ENCODE measurements around the gene GRAMD1B.
"Not testable (repeated sequence)": the region's sequence is repeated elsewhere in the genome, so short reads cannot be mapped to it uniquely, and the experiment has no call there.

GRAMD1B gene

DNA sequence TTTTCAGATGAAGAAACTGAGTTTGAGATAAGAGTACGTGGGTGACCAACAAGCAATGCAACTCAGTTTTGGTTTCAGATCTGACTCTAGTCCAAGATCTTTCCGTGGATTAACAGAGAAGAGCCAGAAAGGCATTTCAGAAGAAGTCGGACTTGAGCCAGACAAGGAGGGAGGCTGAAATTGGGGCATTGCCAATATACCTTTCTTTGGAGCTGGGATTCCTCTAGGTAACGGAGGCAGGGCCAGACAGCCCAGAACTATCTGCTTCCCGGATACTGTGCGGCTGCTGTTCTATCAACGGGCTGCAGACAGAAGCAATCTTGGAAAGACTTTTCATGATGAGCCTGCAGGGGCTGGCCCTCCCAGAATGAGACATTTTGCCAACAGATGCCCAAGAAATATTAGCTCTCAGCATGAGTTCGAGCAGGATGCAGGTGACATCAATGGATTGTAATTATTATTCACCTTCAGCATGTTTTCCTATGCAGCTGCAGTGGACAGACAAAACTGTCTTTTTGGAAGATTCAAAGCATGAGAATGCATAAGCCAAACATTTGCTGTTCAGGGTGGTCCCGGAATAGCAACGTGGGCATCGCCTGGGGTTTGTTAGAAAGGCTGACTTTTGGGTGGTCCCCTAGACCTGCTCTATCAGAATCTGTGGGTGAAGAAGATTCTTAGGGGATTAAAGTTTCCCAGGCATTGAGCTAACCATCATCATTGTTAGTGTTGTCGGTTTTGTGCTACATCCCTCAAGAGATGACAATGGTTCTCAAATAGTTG lies 128.7 kb downstream of the GRAMD1B start:
- no peak overlapping the region for H3K27ac ChIP-seq
- DNase-seq (ENCODE audit: low read depth, low spot score), result no peak

DNA sequence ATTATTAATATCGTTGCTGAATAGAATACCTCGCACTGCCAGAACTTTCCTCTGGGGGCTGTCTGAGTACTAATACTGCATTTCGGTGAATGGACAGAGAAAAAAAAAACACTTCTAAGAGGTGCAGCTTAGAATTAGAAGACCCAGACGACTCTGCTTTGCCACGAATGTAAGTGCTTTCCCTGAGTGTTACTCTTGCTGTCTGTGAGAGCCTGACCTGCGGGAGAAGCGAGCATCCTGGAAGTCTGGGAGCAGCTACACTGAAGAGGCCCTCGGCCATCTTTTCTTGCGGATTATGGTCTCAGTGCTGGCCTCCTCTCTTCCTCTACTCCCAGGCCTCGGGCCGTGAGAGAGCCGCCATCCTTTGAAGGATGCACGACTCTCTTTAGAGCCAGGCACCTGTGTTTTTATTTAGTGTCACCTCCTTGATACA lies 129.5 kb downstream of the GRAMD1B start:
- H3K27ac ChIP-seq, result no peak overlapping the region
- DNase-seq (ENCODE audit: low read depth, low spot score), result no peak

DNA sequence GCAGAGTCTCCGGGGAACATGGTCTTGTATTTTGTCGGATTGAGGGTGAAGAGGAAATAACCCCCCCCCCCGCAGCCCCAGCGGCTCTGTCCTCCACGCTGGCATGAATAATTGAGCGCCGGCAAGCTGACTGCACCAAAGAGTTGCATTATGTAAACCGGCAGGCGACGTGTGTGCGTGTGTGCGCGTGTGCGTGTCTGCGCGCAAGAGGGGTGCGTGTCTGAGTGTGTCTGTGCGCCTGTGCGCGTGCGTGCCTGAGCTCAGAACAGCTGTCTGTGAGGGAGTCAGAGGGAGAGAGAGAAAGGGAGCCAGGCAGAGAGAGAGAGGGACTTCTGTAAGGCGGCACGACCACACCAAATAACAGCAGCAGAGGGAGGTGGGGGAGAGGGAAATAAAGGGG lies 129.9 kb downstream of the GRAMD1B start:
- no peak for DNase-seq (ENCODE audit: low read depth, low spot score)

DNA sequence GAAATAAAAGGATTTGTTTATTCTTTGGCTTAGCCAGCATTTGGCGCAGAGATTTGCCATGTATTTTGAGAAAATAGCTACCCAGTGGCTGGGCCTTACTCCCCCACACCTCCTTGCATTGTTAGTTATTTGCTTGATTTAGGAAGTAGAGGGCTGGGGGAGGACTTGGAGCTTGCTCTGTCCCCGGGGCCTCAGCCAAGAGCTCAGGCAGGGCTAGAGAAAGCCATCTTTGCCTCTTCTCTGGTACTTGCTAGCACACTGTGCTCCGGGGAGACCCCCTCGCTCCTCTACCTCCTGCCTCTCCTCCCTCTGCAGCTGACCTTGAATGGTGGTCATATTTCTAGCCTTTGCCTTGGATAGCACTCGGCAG lies 131.3 kb downstream of the GRAMD1B start:
- no peak overlapping the region for H3K27ac ChIP-seq
- no peak for DNase-seq (ENCODE audit: low read depth, low spot score)

More for the DNA sequence above, 129.9 kb downstream of the GRAMD1B start:
- no peak overlapping the region for H3K27ac ChIP-seq

DNA sequence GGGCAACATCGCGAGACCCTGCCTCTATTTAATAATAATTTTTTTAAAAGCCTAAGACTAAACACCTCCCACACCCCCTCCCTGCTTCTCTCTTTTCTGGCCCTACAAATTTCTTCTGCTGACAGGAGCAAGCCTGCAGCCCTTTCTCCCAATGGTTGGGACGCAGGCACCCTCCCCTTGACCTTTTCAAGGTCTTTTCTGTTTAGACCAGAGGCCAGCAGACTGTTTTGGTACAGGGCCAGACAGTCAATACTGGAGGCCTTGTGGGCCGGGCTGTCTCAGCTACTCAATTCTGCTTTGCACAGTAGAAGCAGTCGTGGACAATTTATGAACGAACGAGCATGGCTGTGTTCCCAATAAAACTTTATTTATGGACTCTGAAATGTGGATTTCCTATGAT lies 132.1 kb downstream of the GRAMD1B start:
- H3K27ac ChIP-seq, result no peak overlapping the region
- DNase-seq (ENCODE audit: low read depth, low spot score), result no peak

DNA sequence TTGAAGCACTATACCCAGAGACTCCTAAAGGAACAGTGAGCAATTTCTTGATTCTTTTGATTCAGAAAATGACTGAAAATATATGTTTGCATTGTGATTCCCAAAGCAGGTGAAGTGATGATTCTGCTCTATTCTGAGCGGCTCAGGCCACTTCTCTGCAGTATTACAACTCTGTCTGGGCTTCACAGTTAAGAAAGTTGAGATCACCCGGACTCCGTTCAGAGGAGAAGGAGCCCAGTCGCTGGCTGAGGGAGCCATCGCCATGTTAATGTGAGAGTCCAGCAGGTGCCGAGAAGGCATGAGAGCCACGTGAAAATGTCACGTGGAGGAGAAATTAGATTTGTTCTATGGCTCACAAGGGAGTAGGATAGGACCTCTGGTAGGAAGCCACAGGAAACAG lies 132.8 kb downstream of the GRAMD1B start:
- DNase-seq (ENCODE audit: low read depth, low spot score), result no peak
- no peak overlapping the region for H3K27ac ChIP-seq

DNA sequence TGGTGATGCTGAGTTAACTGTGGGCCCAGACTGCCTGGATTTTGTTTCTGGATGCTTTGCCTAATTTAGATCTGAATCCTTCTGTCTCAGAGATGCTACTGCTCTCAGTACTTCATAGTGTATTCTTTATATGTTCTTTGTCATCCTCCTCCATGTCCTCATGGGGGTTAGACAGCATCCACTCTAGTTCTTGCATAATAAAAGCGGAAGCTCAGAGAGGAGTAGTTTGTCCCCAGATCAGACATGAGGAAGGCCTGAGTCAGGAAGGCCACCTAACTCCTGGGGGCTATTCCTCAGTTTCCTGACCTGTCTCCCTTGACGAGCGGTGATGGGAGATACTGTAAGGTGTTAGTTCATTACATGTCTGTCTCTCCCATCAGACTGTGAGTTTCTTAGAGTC lies 134.2 kb downstream of the GRAMD1B start:
- no peak overlapping the region for H3K27ac ChIP-seq

DNA sequence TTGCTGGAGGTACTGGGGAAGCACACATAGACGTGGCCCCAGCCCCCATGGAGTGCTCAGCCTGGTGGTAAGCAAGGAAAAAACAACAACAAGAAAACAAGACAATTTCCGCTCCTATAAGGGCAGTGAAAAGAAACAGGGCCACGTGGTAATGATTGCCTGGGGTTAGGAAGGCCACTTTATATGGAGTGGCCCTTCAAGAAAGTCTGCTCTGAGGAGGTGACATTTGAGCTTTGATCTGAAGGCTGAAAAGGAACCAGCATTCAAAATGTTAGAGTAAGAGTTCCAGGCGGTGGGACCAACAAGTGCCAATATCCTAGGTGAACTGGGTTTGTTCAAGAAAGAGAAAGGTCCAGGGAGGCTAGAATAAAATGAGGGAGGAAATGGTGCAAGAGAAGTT lies 136.8 kb downstream of the GRAMD1B start:
- DNase-seq (ENCODE audit: low read depth, low spot score), result no peak
- H3K27ac ChIP-seq, result no peak overlapping the region

More for the DNA sequence above, 134.2 kb downstream of the GRAMD1B start:
- DNase-seq (ENCODE audit: low read depth, low spot score), result no peak

DNA sequence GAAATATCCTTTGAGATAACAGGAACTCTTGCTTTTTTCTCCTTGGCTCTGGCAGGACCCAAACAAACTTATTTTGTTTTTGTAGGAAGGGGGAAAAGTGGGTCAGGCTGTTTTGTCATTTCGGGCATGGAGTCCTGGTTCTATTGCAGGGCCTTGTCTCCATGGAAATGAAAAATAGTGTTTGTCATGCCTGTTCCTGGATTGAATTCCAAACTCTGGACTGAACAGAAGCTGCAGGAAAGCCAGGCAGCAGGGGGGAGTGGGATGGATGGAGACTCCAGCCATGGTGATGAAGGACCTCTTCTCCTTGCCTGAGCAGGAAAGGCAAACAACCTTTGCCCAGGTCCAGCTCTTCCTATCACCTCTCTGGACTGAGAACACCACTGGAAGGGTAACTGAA lies 137.4 kb downstream of the GRAMD1B start:
- no peak for DNase-seq (ENCODE audit: low read depth, low spot score)

DNA sequence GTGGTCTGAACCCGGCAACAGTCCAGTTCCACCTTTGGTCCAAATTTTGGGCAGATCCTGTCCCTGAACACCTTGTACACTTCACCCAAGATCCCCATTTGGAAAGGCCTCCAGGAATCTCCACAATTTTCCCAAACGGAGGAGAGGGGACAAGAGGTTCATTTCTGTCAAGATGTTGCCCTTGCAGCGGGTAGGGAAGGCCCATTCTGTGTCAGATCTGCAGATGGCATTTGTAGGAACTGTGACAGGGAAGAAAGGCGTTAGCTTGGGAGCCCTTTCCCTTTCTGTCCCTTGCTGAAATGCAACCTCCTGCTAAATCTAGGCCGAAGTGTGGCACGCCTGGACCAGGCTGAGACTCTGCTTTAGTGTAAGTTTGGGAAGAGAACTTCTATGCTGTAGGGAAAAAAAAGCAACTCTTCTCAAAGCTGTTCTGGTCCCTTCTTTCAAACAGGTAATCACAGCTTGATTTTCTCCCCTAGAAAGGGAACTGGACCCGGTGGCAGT lies 138.3 kb downstream of the GRAMD1B start:
- no peak for DNase-seq (ENCODE audit: low read depth, low spot score)
- no peak overlapping the region for H3K27ac ChIP-seq

More for the DNA sequence above, 137.4 kb downstream of the GRAMD1B start:
- no peak overlapping the region for H3K27ac ChIP-seq

DNA sequence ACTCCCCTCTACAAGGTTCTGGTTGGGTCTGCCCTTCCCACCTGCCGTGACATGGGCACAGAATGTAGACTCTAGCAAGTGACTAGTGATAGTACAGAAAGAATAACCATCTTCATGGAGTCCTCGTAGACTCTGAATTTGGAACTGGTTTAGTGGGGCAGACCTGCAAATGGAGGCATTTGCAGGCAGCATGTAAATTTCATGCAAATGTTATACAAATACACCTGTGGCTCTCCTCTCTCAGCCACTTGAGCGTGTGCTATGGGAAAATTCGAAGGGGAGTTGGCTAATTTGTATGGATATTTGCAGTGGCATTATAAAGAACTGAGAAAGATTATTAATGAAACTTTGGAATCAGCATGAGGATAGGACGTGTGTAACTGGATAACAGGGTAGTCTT lies 139.3 kb downstream of the GRAMD1B start:
- H3K27ac ChIP-seq, result no peak overlapping the region
- no peak for DNase-seq (ENCODE audit: low read depth, low spot score)

DNA sequence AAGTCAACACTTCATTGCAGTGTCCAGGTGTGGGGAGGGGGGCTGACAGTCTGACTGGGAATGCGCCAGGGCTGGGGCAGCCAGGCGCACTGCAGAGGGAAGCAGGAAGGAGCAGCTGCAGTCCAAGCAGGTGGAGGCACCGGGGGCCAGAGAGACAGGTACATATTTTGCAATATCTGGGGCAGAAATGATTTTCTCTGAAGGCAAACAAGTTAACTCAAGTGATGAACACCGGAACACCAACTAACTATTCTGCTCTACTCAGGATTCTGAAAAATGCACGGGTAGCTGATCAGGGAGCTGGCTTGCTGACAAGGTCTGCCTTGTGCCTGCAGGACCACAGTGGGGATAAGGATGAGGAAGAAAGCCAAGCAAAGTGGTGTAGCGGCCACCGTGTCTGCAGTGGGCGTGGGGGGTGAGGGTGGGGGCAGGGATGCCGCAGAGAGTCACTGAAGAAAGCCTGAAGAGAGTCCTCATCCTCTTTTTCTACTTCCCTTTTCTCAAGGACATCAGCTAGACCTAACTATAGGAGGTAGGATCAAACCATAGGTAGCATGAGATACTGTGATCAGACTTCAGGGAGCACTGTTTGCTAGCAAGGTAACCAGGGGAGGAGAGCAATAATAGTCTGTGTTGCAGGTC lies 141.0 kb downstream of the GRAMD1B start:
- no peak for DNase-seq (ENCODE audit: low read depth, low spot score)
- H3K27ac ChIP-seq, result no peak overlapping the region

DNA sequence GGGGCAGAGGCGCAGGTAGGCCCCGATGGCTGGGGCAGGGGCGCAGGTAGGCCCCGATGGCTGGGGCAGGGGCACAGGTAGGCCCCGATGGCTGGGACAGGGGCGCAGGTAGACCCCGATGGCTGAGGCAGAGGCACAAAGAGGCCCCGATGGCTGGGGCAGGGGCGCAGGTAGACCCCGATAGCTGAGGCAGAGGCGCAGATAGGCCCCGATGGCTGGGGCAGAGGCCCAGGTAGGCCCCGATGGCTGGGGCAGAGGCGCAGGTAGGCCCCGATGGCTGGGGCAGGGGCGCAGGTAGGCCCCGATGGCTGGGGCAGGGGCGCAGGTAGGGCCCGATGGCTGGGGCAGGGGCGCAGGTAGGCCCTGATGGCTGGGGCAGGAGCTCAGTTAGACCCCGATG lies 142.7 kb downstream of the GRAMD1B start:
- H3K27ac ChIP-seq; DNase-seq (ENCODE audit: low read depth, low spot score): not testable (repeated sequence)

DNA sequence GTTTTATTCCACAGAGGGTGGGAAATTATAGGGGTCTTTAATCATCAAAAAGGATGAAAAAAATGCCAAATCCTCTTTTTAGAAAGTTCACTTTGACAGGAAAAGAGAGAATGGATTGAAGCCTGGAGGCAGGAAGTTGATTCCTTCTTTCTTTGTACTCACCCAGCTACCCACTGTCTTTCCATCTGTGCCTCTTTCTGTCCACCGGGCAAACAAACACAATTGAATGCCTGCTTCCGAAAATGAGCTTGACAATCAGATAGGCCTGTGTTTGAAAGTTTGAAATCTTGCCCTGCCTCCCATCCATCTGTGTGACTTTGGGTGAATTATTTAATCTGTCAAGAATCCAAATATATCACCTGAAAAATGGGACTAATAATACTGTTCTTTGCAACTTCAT lies 143.2 kb downstream of the GRAMD1B start:
- DNase-seq (ENCODE audit: low read depth, low spot score), result no peak
- no peak overlapping the region for H3K27ac ChIP-seq

DNA sequence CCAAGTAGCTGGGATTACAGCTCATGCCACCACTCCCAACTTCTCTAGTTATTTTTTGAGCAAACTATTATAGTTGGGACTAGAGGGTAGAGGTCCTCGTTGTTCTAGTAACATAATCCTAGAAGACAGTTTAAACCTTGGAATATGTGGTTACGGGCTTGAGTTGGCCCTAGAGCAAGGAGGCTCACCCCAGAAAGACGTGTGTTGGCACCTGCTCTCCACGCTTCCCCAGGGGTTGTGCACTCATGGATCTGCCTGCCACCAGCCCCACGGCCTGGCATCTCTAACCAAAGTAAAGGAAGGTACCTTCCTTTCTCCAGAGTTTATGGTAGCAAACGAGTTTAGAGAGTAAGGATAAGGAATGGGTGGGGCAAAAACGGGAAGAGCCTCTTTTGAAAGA lies 145.4 kb downstream of the GRAMD1B start:
- no peak overlapping the region for H3K27ac ChIP-seq
- DNase-seq (ENCODE audit: low read depth, low spot score), result no peak

DNA sequence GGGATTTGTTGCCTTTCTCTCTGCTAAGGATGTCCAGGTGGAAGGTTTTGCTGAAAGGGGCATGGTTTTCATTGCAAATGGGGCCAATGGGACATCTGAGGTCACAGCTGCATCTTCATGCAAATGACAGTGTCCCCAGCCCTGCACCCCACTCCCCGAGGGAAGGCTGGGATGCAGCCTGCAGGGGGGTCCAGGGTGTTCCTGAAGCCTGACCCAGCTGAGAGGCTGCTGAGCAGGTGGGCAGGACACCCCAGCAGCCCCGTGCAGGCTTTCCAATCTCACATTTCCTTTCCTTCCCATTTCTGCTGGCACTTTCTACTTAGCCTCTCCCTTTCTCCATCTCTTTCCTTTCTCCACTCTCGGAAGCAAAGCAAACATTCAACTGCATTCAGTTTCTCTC lies 146.0 kb downstream of the GRAMD1B start:
- DNase-seq (ENCODE audit: low read depth, low spot score), result no peak
- H3K27ac ChIP-seq, result no peak overlapping the region

DNA sequence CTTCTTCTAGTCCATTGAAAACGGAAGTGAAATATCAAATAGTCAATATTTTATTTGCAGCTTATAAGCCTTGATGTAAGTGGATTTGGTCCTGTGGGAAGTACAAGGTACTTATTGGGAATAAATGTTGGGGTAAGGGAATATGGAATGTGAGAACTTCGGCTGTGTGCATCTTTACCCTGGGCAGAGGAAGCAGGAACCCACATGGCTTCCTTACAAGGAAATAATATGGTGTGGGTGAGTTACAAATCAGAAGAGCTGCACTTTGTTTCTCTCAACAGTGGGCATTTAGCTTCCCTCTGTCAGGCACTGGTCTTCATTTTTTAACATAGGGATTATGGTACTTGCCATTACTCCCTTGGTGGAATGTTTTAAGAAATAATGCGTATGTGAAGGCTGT lies 146.4 kb downstream of the GRAMD1B start:
- no peak for DNase-seq (ENCODE audit: low read depth, low spot score)
- H3K27ac ChIP-seq, result no peak overlapping the region

DNA sequence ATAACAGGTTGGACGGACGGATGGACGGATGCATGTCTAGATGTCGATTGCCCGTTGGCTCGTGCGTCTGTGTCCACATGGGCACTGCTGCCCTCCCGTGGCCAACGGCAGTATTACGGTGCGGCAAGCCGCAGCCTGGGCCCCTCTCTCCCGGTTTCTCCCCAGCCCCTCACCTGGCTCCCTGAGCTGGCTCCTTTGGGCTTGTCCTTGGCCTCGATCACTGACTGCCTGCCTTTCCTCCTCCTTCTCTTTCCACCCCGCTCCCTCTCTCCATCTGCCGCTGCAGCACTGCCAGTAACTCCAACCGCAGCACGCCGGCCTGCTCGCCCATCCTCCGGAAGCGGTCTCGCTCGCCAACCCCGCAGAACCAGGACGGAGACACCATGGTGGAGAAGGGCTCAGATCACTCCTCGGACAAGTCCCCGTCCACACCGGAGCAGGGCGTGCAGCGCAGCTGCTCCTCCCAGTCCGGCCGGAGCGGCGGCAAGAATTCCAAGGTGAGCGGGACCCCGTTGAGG lies 147.1 kb downstream of the GRAMD1B start:
- DNase-seq (ENCODE audit: low read depth, low spot score), result no peak
- H3K27ac ChIP-seq, result no peak overlapping the region

DNA sequence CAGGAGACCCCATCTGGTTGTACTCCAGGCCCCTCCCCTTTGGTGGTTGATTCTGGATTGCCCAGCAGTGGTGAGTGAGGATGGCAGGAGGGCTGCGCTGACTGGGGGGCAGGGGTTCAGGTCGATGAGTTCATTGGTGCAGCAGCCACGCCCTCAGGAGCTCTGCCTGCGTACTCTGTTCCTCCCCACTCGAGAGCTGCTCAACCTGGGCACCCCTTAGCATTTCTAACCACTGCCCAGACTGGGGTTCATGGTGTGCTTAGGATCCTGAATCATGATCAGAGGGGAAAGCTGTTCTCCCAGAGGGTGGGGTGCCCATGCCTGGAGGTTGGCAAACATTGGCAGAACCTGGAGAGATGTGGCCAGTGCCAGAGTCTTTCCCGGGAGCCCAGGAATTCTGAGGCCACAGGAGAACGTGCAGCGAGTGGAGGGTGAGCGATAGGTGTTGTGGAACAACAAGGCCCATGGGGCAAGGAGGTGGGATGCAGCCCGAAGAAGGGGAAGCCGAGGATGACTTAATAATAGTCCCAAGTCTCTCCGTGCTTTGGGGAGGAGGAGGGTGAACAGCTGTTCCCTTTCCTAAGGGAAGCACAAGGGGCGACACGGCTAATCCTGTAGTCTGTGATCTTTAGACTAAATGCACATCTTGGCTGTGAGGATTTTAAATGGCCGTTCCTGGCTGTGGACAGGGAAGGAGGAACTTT lies 148.9 kb downstream of the GRAMD1B start:
- no peak for DNase-seq (ENCODE audit: low read depth, low spot score)
- H3K27ac ChIP-seq, result no peak overlapping the region

DNA sequence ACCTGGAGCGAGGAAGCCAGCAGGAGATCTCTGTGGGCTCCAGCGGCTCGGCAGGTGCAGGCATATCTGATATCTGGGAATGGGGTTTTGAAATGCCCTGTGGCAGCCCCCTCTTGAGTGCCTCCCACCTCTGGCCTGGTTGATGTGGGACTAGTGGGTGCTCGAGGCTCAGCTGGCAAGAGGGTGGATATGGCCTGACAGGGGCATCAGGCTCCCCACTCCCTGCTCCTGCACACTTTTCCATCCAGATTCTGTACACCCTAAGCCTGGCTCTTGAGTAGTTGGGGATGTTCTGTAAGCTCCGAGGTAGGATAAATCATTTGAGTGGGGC lies 149.4 kb downstream of the GRAMD1B start:
- H3K27ac ChIP-seq, result no peak overlapping the region
- DNase-seq (ENCODE audit: low read depth, low spot score), result no peak

DNA sequence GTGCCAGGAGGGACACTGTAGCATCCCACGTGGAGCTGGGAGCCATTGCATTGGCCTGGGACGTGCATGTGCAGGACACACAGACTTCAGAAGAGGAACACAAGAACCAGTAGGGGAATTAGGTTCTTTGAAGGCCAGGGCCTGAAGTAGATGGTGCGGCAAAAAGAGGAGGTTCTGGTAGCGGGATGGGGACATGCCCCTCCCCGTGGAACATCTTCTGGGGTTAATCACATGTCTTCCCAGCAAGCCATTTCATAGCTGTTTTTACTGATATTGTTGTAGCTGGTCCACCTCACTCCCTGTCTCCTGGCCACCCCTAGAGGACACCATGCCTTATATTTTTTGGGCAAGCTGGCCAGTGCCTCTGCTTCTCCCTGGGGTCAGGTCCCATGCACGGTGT lies 150.1 kb downstream of the GRAMD1B start:
- DNase-seq (ENCODE audit: low read depth, low spot score), result no peak
- H3K27ac ChIP-seq, result no peak overlapping the region
